Measurements from ENCODE around the gene TJP1.
"Not testable (repeated sequence)": the region's sequence is repeated elsewhere in the genome, so short reads cannot be mapped to it uniquely, and the experiment has no call there.

Gene TJP1

GRCh38 chr15:29756358-29757267 is 65.7 kb downstream of the TJP1 start:
- DNase-seq (ENCODE audit: low read depth, low spot score): no peak

GRCh38 chr15:29754009-29754408 is 68.3 kb downstream of the TJP1 start:
- DNase-seq (ENCODE audit: low read depth, low spot score): not testable (repeated sequence)

DNA sequence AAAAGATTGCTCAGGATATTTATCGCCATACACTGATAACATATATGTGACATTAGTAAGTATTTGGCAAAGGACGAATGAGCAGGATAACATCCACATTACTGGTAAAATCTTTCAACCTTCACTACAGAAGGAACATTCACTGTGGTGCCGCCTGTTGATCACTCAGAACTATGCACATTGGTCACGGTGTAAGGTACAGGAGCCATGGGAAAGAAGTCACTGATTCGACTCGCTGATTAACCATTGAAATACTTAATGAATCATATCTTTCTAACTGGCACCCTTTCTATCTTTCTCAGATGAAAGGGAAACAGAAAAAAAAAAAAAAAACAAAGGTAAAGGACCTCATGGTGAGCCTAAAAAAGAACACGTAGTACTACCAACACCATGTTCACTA is 68.8 kb downstream of the TJP1 start:
- no peak for DNase-seq (ENCODE audit: low read depth, low spot score)

DNA sequence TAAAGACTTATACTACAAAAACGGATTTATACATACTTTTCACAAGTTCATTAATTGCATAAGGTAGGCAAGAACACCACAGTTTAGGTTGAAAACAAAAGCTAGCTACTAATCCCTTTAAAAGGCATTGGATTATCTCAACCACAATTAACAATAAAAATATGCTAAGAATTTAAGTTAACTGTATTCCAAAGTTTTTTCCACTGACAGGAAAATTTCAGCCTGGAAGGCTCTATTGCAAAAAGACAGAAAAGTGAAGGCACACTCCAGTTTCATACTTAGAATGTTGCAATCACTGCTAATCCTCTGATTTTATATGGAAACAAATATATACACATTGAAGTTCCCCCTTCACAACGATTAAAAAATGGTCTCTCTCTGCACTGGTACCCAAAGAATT is 71.5 kb downstream of the TJP1 start:
- no peak for DNase-seq (ENCODE audit: low read depth, low spot score)

GRCh38 chr15:29749365-29750086 is 72.7 kb downstream of the TJP1 start:
- no peak for DNase-seq (ENCODE audit: low read depth, low spot score)

GRCh38 chr15:29747837-29748417 is 74.3 kb downstream of the TJP1 start:
- DNase-seq (ENCODE audit: low read depth, low spot score): no peak

DNA sequence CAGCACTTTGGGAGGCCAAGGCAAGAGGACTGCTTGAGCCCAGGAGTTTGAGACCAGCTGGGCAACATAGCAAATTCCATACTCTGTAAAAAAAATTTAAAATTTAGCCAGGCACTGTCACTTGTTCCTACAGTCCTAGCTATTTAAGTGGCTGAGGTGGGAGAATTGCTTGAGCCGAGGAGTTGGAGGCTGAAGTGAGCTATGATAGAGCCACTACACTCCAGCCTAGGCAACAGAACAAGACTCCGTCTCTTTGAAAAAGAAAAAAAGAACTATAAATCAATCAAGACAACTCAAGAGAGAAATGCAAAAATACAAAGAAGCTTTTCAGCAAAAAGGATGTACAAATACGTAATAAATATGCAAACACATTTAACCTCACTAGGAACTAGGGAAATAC is 78.8 kb downstream of the TJP1 start:
- no peak for DNase-seq (ENCODE audit: low read depth, low spot score)

GRCh38 chr15:29740692-29741311 is 81.5 kb downstream of the TJP1 start:
- DNase-seq (ENCODE audit: low read depth, low spot score): no peak

- no peak for DNase-seq (ENCODE audit: low read depth, low spot score)
These were observed 85.6 kb downstream of the TJP1 start for GRCh38 chr15:29736744-29737020.

GRCh38 chr15:29736012-29736743 is 86.1 kb downstream of the TJP1 start:
- no peak for DNase-seq (ENCODE audit: low read depth, low spot score)

- no peak for DNase-seq (ENCODE audit: low read depth, low spot score)
These were observed 87.2 kb downstream of the TJP1 start for GRCh38 chr15:29734917-29735572.

DNA sequence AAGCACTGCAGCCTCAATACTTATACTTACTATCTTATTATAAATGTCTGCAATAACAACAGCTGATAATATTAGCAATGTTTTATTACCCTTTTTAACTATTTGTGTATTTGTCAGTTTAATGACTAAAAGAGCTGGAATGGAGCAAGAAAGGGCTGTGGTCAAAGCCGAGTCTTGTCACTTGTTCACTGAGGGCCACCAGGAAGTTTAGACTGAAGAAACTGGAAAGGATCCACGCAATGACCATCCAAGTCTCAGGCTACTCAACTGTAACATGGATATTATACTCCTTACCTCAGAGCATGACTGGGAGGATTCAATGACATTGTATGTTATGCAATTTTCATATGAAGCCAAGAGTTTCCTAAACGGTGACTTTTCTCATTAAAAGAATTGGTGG is 90.4 kb downstream of the TJP1 start:
- DNase-seq (ENCODE audit: low read depth, low spot score): no peak

GRCh38 chr15:29730471-29730870 is 91.8 kb downstream of the TJP1 start:
- DNase-seq (ENCODE audit: low read depth, low spot score): not testable (repeated sequence)

DNA sequence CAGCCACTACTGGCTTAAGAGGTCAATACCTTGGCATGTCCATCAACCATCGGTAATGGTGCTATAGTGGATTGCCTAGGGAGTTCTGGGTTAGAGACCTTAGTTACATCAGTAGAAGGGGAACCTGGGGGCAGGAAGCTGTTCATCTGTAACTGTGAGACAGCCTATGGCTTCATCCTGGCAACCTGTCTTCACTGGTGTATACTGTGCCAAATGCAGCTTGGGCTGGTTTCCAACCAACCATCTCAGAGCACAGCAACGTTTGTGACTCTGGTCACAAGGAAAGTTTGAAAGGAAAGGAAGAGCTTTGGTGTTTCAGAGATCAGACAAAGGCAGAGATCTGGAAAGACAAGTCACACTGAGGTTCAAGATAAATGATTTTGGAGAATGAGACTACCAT is 93.8 kb downstream of the TJP1 start:
- DNase-seq (ENCODE audit: low read depth, low spot score): no peak

DNA sequence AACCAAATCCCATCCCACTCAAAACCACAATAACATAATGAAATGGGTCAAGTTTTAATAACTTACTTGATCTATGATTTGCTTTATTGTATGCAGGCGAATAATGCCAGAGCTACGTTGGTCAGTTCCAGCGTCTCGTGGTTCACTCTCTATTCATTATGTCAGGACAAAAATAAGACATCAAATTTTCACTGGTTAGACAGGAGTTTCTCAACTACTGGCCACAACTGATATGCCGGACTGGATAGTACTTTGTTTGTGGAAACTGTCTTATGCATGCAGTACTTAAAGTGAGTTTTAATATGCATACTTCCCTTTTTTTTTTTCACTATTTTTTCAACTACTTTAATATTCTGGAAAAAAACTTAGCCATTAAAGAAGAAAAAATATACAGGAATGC is 94.4 kb downstream of the TJP1 start:
- DNase-seq (ENCODE audit: low read depth, low spot score): no peak

DNA sequence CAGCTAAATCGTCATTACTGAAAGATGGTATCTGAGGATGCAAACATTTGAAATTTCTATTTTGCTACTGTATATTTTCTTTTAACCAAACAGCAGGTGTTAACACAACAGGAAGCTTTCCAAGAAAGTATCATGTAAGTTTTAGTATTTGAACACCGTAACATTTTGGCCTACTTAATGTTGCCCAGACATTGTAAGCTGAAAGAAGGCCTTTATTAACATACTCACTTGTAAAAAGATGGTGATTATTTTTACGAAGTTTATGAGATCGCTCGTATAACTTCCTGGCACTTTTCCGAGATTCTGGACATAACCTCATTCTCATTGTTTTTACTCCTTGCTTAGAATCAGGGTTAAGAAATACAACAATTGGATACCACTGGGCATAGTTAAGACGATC is 95.7 kb downstream of the TJP1 start:
- DNase-seq (ENCODE audit: low read depth, low spot score): no peak

- no peak for DNase-seq (ENCODE audit: low read depth, low spot score)
These were observed 98.2 kb downstream of the TJP1 start for GRCh38 chr15:29724026-29724425.

DNA sequence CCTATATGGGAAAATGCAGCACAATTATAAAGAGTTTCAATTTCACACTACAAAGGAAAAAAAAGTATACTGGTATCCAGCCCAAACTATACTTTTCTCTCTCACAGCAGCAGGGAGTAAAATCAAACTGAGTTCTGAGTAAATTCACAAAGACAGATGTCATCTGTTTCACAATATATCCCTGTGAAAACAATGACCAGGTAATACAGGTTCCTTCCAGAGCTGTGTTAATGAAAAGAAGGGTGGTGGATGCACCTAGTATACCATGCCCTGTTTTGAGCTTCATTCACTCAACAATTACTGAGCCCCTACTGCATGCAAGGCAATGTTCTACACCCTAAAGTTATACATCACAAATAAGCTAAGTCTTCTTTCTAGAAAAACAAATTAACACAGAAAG is 108.5 kb downstream of the TJP1 start:
- no peak for DNase-seq (ENCODE audit: low read depth, low spot score)

DNA sequence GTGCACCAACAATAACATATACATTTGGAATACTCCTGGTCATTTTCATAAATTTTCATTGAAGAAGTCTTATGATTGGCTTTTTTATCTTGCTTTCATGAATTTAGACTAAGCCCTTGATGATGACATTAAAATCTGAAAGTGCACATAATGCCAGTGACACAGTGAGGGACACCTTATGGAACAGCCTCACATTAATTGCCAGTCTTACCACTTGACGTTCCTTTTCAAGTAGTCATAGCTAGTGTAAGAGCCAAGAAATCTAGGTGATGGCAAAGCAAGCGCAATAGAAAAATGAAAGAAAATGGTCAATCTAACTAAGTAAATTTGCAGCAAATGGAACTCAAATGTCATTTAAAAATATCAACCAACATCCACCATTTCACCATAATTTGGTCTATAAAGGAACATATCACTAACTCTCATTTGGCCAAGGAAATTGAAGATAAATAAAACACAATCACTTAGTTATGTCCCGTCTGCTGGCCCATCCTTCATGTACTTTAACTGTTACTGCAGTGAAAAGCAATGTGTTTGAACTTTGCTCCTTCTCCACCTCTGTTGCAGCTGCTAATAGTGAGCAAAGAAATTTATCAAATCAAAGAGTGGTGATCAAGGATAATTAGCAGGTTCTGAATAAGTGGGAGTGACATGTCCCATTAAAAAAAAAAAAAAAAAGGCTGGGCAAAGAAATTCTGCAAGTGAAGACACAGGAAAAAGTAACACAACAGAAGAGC is 110.0 kb downstream of the TJP1 start:
- no peak for DNase-seq (ENCODE audit: low read depth, low spot score)

- no peak for DNase-seq (ENCODE audit: low read depth, low spot score)
These were observed 110.7 kb downstream of the TJP1 start for GRCh38 chr15:29711531-29711930.

GRCh38 chr15:29708519-29708918 is 113.7 kb downstream of the TJP1 start:
- no peak for DNase-seq (ENCODE audit: low read depth, low spot score)

Measured in smooth muscle cell of the brain vasculature (primary cell).